GM23248 (cell line): Measurements from ENCODE around the gene RNFT1.

Experiments used
- EZH2 ChIP-seq: fragments of 200-600 bp; sonication (generic); IDR thresholded peaks from 2 replicates; pipeline ENCODE4 v1.6.1; 2018; ENCODE audit warnings: antibody characterized with exemption, mild to moderate bottlenecking; ENCODE audit not compliant: insufficient read depth, poor library complexity, severe bottlenecking
- EZH2phosphoT487 ChIP-seq: fragments of 200-600 bp; sonication (generic); IDR thresholded peaks from 2 replicates; pipeline ENCODE4 v1.6.1; 2018; ENCODE audit warnings: antibody characterized with exemption, moderate library complexity, mild to moderate bottlenecking, low read depth; ENCODE audit not compliant: insufficient read depth

GRCh38 chr17:59950049-59950448 lies 14.5 kb downstream of the RNFT1 start:
- TF ChIP-seq EZH2phosphoT487: no peak
- no peak for TF ChIP-seq EZH2
